Stimulated activated naive CD8-positive, alpha-beta T cell treated with anti-CD3 and anti-CD28 coated beads, Interleukin-15, amount 100 ng/mL, for 72 hours (primary cell): ENCODE data around the gene CCR7.
"Not testable (repeated sequence)": the region's sequence is repeated elsewhere in the genome, so short reads cannot be mapped to it uniquely, and the experiment has no call there.

Experiments
- ATAC-seq: fragments of 150-1000 bp; cut with Tn5 transposase; 2 replicates; pipeline ENCODE4 v1.10.0; 2021; ENCODE audit warnings: mild to moderate bottlenecking, moderate library complexity
- DNase-seq, 2 donors: peaks; one replicate each; pipeline ENCODE4 v3.0.0; 2021 to 2022
- H3K27ac Mint-ChIP-seq, 2 donors: one replicate each; pipeline ENCODE4 v1.8.0; 2022; ENCODE audit warnings: mild to moderate bottlenecking in 2 of 2, mixed read lengths in 2 of 2, moderate library complexity in 2 of 2
- H3K27me3 Mint-ChIP-seq: one replicate; pipeline ENCODE4 v1.8.0; 2022; ENCODE audit warnings: mixed read lengths
- H3K4me1 Mint-ChIP-seq: one replicate; pipeline ENCODE4 v1.8.0; 2022; ENCODE audit warnings: mild to moderate bottlenecking, mixed read lengths
- H3K4me3 Mint-ChIP-seq, 2 donors: one replicate each; pipeline ENCODE4 v1.8.0; 2022; ENCODE audit warnings: mild to moderate bottlenecking in 2 of 2, mixed read lengths in 2 of 2, moderate library complexity in 1 of 2
- H3K9me3 Mint-ChIP-seq, 2 donors: one replicate each; pipeline ENCODE4 v1.8.0; 2022; ENCODE audit warnings: mixed read lengths in 2 of 2

Gene CCR7

DNA sequence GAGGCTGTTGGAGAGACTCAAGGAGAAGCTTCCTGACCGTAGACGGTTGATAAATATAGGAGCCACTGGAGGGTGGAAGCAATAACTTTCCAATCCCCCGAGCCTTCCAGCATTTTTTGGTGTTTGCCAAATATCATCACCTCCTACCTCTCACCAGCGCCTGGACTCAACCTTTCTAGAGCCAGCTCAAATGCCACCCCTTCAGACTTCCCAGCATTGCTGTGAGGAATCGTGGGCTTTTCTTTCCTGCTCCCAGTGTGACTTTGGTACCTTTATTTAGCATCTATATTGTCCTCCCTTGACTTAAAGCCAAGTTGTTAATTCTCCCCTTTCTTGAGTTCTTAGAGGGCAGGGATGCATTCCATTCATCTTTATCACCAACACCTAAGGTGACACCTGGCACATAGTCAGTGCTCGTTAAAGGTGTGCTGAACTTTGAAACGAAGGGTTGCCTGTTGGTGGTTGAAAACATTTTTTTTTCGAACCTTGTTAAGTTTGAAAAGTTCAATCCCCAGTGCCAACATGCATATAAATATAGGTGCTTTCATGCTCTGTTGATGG, 35.3 kb upstream of the CCR7 start:
- Mint-ChIP-seq H3K9me3 (peaks cover 6 to 9% of the 10 kb centered on the region in 2 donors), H3K4me1 (peaks cover 100% of the 10 kb centered on the region), H3K27me3 (no peaks in the 10 kb centered on the region), H3K27ac (no peak overlapping the region), H3K4me3 (peak overlapping the region; percentile 32 to 82)
- DNase-seq (no peak), ATAC-seq (no peak)

DNA sequence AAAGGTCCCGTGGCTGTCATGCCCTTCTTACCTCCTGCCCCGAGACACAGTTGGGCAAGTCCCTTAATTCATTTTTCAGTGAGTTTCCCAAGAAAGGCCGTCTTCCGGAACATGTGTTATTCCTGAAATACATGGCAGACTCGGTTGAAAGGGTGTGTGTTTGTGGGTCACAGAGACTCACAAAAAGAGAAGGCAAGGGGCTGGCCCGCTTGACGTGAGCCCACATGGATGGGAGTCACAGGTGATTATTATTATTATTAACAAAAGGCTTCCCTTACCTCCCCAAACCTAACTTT, 34.1 kb upstream of the CCR7 start:
- Mint-ChIP-seq H3K27me3 (no peaks in the 10 kb centered on the region), H3K4me1 (peaks cover 100% of the 10 kb centered on the region), H3K4me3 (peak overlapping the region; percentile 77 to 82), H3K9me3 (peaks cover 6 to 9% of the 10 kb centered on the region in 2 donors), H3K27ac (peak overlapping the region; percentile 94 to 96)
- ATAC-seq = no peak
- no peak for DNase-seq

- H3K9me3 Mint-ChIP-seq = peaks cover 6 to 9% of the 10 kb centered on the region in 2 donors
- H3K4me1 Mint-ChIP-seq = peaks cover 100% of the 10 kb centered on the region
- ATAC-seq (peak; percentile 74), DNase-seq (peak; percentile 78 to 87)
- peak overlapping the region; percentile 94 to 96 for H3K27ac Mint-ChIP-seq
- no peaks in the 10 kb centered on the region for H3K27me3 Mint-ChIP-seq
- H3K4me3 Mint-ChIP-seq = peak overlapping the region; percentile 77 to 82
Observed at GRCh38 chr17:40598619-40599467, 33.6 kb upstream of the CCR7 start.

DNA sequence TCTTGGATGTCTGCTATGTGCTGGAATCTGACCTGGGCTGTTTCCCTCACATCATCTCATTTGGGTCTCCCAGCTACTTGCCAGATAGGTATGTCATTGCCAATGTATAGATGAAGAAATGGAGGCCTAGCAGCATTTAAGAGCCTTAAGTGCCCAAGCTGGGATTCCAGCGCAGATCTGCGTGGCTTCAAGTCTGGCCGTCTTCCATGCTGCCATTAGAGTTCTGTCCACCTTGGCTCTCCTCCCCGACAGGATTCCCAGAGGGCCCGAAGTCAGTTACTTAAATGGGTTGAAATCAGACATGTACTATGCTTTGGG, 33.0 kb upstream of the CCR7 start:
- DNase-seq (no peak), ATAC-seq (no peak)
- no peaks in the 10 kb centered on the region for H3K27me3 Mint-ChIP-seq
- peaks cover 6 to 9% of the 10 kb centered on the region in 2 donors for H3K9me3 Mint-ChIP-seq
- peak overlapping the region; percentile 77 to 82 for H3K4me3 Mint-ChIP-seq
- peaks cover 94% of the 10 kb centered on the region for H3K4me1 Mint-ChIP-seq
- peak overlapping the region; percentile 94 to 96 for H3K27ac Mint-ChIP-seq

DNA sequence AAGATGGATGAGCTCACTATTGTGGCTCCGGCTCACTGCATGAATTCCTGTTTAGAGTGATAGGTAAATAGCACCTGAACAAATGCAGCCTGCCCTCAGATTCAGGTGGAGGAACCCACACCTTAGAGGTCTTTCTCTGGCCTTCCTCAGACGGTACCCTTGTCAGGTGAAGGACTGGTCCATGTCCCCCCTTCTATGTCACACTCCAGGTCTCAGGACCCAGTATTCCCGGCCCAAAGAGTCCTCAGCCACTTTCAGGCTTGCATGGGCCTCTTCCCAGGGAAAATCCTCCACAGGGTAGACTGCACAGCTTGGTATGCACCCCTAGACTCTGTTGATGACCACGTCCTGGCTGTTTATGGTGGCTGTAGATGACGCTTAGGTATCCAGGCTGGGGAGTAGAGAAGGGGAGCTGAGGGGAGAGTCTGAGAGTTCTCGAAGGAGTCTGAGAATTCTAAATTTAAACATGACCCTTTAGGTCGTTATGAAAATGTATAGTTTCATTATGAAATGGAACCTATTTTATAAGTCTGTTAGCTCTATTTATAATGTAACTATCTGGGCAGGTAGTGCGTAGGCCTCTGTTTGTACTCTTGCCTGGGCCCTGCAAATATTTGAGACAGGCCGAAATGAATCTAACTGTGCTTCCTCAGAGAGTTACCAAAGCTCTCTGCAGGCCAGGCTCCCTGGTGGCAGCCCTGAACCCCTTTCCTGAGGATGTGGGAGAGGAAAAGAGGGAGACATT, 32.5 kb upstream of the CCR7 start:
- Mint-ChIP-seq H3K27ac (peak overlapping the region; percentile 94 to 96), H3K4me1 (peaks cover 89% of the 10 kb centered on the region), H3K4me3 (peak overlapping the region; percentile 77 to 82), H3K27me3 (no peaks in the 10 kb centered on the region), H3K9me3 (peaks cover 6 to 9% of the 10 kb centered on the region in 2 donors)
- no peak for DNase-seq
- ATAC-seq = no peak

DNA sequence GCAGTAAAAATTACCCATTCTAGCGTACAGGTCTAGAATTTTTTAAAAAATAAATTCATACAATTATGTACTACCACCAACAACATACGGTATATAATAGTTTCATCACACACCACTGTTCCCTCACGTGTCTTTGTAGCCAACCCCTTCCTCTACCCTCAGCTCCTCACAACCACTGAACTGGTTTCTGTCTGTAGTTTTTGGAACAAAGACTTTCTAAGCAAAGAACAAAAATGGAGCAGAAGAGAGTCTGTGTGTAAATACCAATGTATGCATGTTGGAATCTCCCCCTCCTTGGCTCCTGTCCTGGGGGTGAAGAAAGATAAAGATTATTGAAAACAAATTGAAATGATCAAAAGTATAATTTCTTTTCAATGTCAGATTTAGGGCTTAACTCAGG, 31.9 kb upstream of the CCR7 start:
- Mint-ChIP-seq H3K27me3 (no peaks in the 10 kb centered on the region), H3K9me3 (peaks cover 6 to 9% of the 10 kb centered on the region in 2 donors), H3K27ac (peak overlapping the region; percentile 34 to 94), H3K4me1 (peaks cover 83% of the 10 kb centered on the region), H3K4me3 (peak overlapping the region; percentile 77 to 82)
- no peak for ATAC-seq
- no peak for DNase-seq

DNA sequence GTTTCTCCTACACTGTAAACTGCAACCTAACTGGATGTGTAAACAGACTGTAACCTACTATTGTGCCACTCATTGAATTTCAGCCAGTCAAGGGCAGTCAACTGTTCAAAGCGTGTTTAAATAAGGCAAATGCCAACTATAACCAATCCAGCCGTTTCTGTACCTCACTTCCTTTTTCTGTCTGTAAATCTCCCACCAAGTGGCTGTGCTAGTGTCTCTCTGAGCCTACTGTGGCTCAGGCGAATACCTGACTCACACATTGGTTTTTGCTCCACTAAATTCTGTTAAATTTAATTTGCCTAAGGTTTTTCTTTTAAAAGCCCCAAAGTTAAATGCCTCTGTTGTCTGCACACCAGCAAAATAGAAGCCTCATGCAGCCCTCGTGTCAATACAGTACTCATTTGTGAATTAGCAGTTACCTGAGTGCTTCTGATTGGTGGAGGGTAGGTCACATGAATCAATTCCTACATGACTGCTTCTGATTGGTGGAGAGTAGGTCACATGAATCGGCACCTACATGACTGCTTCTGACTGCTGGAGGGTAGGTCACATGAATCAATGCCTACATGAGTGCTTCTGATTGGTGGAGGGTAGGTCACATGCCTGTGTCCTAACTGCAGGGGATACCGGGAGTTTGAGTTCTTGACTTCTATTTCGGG, 31.1 kb upstream of the CCR7 start:
- peak; percentile 52 for ATAC-seq
- peak overlapping the region; percentile 36 to 82 for H3K4me3 Mint-ChIP-seq

GRCh38 chr17:40590742-40591141, 25.5 kb upstream of the CCR7 start:
- H3K27ac Mint-ChIP-seq = no peak overlapping the region
- peaks cover 29 to 37% of the 10 kb centered on the region in 2 donors for H3K9me3 Mint-ChIP-seq
- no peak for DNase-seq
- H3K4me3 Mint-ChIP-seq = no peak overlapping the region
- peaks cover 77% of the 10 kb centered on the region for H3K4me1 Mint-ChIP-seq
- no peak for ATAC-seq
- H3K27me3 Mint-ChIP-seq = no peaks in the 10 kb centered on the region

More for the DNA sequence above, 31.1 kb upstream of the CCR7 start:
- Mint-ChIP-seq H3K4me1 (peaks cover 77% of the 10 kb centered on the region), H3K9me3 (peaks cover 6 to 9% of the 10 kb centered on the region in 2 donors), H3K27me3 (no peaks in the 10 kb centered on the region), H3K27ac (peak overlapping the region; percentile 27 to 76)
- peak; percentile 45 to 68 for DNase-seq

- H3K4me1 Mint-ChIP-seq = peaks cover 71% of the 10 kb centered on the region
- DNase-seq (no peak), ATAC-seq (no peak)
- no peaks in the 10 kb centered on the region for H3K27me3 Mint-ChIP-seq
- peak overlapping the region in 1 of 2 donors; percentile 62 for H3K27ac Mint-ChIP-seq
- peaks cover 44 to 55% of the 10 kb centered on the region in 2 donors for H3K9me3 Mint-ChIP-seq
- peak overlapping the region; percentile 40 to 41 for H3K4me3 Mint-ChIP-seq
Observed at GRCh38 chr17:40588552-40588951, 23.3 kb upstream of the CCR7 start.

DNA sequence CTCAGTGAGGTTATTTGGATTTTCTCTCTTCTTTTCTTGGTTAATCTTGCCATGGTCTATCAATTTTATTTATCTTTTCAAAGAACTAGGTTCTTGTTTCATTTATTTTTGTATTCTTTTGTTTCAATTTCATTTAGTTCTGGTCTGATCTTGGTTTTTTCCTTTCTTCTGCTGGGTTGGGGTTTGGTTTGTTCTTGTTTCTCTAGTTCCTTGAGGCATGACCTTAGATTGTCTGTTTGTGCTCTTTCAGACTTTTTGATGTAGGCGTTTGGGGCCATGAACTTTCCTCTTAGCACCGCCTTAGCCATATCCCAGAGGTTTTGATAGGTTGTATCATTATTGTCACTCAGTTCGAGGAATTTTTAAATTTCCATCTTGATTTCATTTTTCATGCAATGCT, 21.0 kb upstream of the CCR7 start:
- peaks cover 48 to 62% of the 10 kb centered on the region in 2 donors for H3K9me3 Mint-ChIP-seq
- H3K27ac Mint-ChIP-seq = peak overlapping the region; percentile 3 to 5
- not testable (repeated sequence) for H3K27me3 Mint-ChIP-seq, DNase-seq, ATAC-seq
- H3K4me3 Mint-ChIP-seq = peak overlapping the region; percentile 37 to 38
- H3K4me1 Mint-ChIP-seq = peaks cover 91% of the 10 kb centered on the region

DNA sequence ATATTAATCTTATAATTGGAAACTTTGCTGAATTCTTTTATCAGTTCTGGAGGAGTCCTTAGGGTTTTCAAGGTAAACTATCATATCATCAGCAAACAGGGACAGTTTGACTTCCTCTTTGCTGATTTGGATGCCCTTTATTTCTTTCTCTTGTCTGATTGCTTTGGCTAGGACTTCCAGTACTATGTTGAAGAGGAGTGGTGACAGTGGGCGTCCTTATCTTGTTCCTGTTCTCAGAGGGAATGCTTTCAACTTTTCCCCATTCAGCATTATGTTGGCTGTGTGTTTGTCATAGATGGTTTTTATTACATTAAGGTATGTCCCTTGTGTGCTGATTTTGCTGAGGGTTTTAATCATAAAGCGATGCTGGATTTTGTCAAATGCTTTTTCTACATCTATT, 19.7 kb upstream of the CCR7 start:
- H3K27ac Mint-ChIP-seq, ATAC-seq, DNase-seq, H3K4me3 Mint-ChIP-seq, H3K27me3 Mint-ChIP-seq: not testable (repeated sequence)
- H3K4me1 Mint-ChIP-seq = peaks cover 92% of the 10 kb centered on the region
- peaks cover 46 to 58% of the 10 kb centered on the region in 2 donors for H3K9me3 Mint-ChIP-seq

- Mint-ChIP-seq H3K27ac (peak overlapping the region; percentile 27 to 54), H3K4me3 (peak overlapping the region; percentile 76 to 79), H3K27me3 (no peaks in the 10 kb centered on the region), H3K4me1 (peaks cover 92% of the 10 kb centered on the region), H3K9me3 (peaks cover 33 to 40% of the 10 kb centered on the region in 2 donors)
- DNase-seq (peak; percentile 38 to 70), ATAC-seq (peak; percentile 86)
Observed at GRCh38 chr17:40582328-40582901, 17.1 kb upstream of the CCR7 start.

DNA sequence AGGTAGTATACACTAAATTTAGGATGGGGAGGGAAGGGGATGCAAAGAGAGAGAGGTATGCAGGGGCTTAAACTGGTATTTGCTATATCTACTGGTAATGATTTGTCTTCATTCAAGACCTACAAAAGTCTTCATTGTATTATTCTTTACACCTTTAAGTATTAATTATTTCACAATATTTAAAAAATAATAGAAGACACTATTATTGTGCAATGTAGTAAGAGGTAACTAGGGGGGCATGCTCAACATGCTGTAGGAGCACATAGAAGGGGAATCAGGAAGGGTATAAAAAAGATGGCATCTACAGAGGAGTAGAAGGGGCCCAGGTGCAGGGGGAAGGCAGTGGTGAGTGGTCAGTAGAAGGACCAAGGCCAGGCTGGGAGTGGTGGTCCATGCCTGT, 14.9 kb upstream of the CCR7 start:
- DNase-seq (no peak), ATAC-seq (no peak)
- H3K27ac Mint-ChIP-seq = no peak overlapping the region
- peaks cover 92% of the 10 kb centered on the region for H3K4me1 Mint-ChIP-seq
- H3K27me3 Mint-ChIP-seq = no peaks in the 10 kb centered on the region
- peak overlapping the region; percentile 23 to 33 for H3K4me3 Mint-ChIP-seq
- peaks cover 25 to 28% of the 10 kb centered on the region in 2 donors for H3K9me3 Mint-ChIP-seq

DNA sequence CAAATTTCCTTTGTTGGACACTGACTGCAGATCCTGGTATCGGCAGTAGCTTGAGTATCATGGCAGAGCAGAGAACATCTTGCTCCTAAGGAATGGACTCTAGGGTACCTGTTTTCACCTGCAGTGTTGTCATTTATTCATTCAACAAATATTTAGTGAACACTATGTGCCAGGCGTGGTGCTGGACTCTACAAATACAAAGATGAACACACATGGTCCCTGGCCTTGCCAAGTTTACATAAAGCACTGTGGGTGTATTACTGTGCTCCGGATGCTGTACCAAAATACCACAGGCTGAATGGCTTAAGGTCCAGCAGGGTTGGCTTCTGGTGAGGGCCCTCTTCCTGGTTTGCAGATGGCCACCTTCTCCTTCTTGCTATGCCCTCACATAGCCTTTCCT, 14.2 kb upstream of the CCR7 start:
- H3K9me3 Mint-ChIP-seq = peaks cover 25 to 28% of the 10 kb centered on the region in 2 donors
- DNase-seq = no peak
- H3K27me3 Mint-ChIP-seq = no peaks in the 10 kb centered on the region
- peaks cover 92% of the 10 kb centered on the region for H3K4me1 Mint-ChIP-seq
- H3K4me3 Mint-ChIP-seq = no peak overlapping the region
- ATAC-seq = no peak
- H3K27ac Mint-ChIP-seq = no peak overlapping the region

- H3K9me3 Mint-ChIP-seq = peaks cover 26 to 34% of the 10 kb centered on the region in 2 donors
- H3K4me3 Mint-ChIP-seq = peak overlapping the region; percentile 53 to 70
- peak; percentile 42 to 50 for DNase-seq
- peaks cover 82% of the 10 kb centered on the region for H3K4me1 Mint-ChIP-seq
- ATAC-seq = peak; percentile 91
- H3K27ac Mint-ChIP-seq = peak overlapping the region; percentile 64 to 70
- H3K27me3 Mint-ChIP-seq = no peaks in the 10 kb centered on the region
Observed at GRCh38 chr17:40577611-40578065, 12.4 kb upstream of the CCR7 start.
